A673 (cell line): ENCODE data around the gene BCR. TPM values are rescaled to one million over a fixed set of nuclear protein-coding genes. Genes with fewer than 3 reads are reported as not detected.

Experiments used
- BruUV-seq: library from RNA; stranded (reverse); fragments of 400-500 nt; replicated peaks from 2 replicates; lab custom pipeline; 2021; lab: Mats Ljungman, UMichigan
- CTCF ChIA-PET: fragments of 300-600 bp; sonication (Branson Sonifier 250); formaldehyde crosslinking; loops from one replicate; lab custom pipeline; 2022; ENCODE audit warnings: antibody characterized with exemption; lab: Charles Lee
- POLR2A ChIA-PET: fragments of 300-600 bp; sonication (Branson Sonifier 250); formaldehyde crosslinking; loops from one replicate; lab custom pipeline; 2022; ENCODE audit warnings: antibody characterized with exemption; ENCODE audit not compliant: low non-redundant PET; lab: Charles Lee
- DNase-seq: peaks from one replicate; pipeline ENCODE4 v3.0.0-alpha.2; 2015; ENCODE audit warnings: low spot score
- H3K27ac ChIP-seq: fragments of 200-600 bp; sonication (generic); 2 replicates; pipeline ENCODE4 v1.5.1; 2016; ENCODE audit warnings: mixed run types, low read depth, mild to moderate bottlenecking, mixed read lengths, antibody characterized with exemption, low read length; ENCODE audit not compliant: poor library complexity, severe bottlenecking
- H3K27me3 ChIP-seq: fragments of 200-600 bp; sonication (generic); replicated peaks from 2 replicates; pipeline ENCODE4 v1.6.1; 2017; ENCODE audit warnings: mixed run types, low read depth, mild to moderate bottlenecking, mixed read lengths, antibody characterized with exemption, low read length; ENCODE audit not compliant: insufficient read depth, poor library complexity
- H3K36me3 ChIP-seq: fragments of 200-600 bp; sonication (generic); 2 replicates; pipeline ENCODE4 v1.6.1; 2016; ENCODE audit warnings: mixed run types, mild to moderate bottlenecking, mixed read lengths, antibody characterized with exemption, low read length; ENCODE audit not compliant: insufficient read depth, poor library complexity, severe bottlenecking
- H3K4me1 ChIP-seq: fragments of 200-600 bp; sonication (generic); 2 replicates; pipeline ENCODE4 v1.6.1; 2017; ENCODE audit warnings: mixed run types, mild to moderate bottlenecking, mixed read lengths, antibody characterized with exemption, low read length; ENCODE audit not compliant: insufficient read depth, poor library complexity, severe bottlenecking
- H3K4me3 ChIP-seq: fragments of 200-600 bp; sonication (generic); 2 replicates; pipeline ENCODE4 v1.5.1; 2016; ENCODE audit warnings: low read depth, mixed run types, mild to moderate bottlenecking, mixed read lengths, low read length; ENCODE audit not compliant: poor library complexity, severe bottlenecking
- H3K9me3 ChIP-seq: fragments of 200-600 bp; sonication (generic); 2 replicates; pipeline ENCODE4 v1.6.1; 2016; ENCODE audit warnings: mixed run types, low read depth, mild to moderate bottlenecking, mixed read lengths, antibody characterized with exemption, low read length; ENCODE audit not compliant: poor library complexity, severe bottlenecking
- CTCF ChIP-seq: fragments of 300-800, 200-600 bp; sonication (generic); conservative IDR thresholded peaks from 2 replicates; pipeline ENCODE4 v1.5.1; 2017; ENCODE audit warnings: low read depth, mild to moderate bottlenecking, antibody characterized with exemption, low read length, moderate library complexity, mixed read lengths
- EZH2 ChIP-seq: fragments of 200-600 bp; sonication (generic); IDR thresholded peaks from 2 replicates; pipeline ENCODE4 v1.6.1; 2017; ENCODE audit warnings: borderline replicate concordance, low read depth, mild to moderate bottlenecking, mixed read lengths, antibody characterized with exemption, low read length; ENCODE audit not compliant: poor library complexity, severe bottlenecking
- intact Hi-C: fragments of 100-400 bp; cut with micrococcal nuclease; formaldehyde crosslinking; loops from one replicate; pipeline ENCODE4 v1.10.0; 2022; ENCODE audit not compliant: unreplicated experiment
- total RNA-seq: library from RNA; stranded (reverse); gene quantifications from 2 replicates; pipeline ENCODE4 v1.2.3, GENCODE V29; 2021

The BCR gene
- total RNA-seq, 1 experiment from 2014 or later: 63.1 TPM

GRCh38 chr22:23192133-23192532, 11.8 kb downstream of the BCR start:
- Histone ChIP-seq H3K4me1 (no peaks in the 10 kb centered on the region), H3K27ac (peak overlapping the region; percentile 54), H3K27me3 (no peaks in the 10 kb centered on the region), H3K4me3 (no peak overlapping the region), H3K9me3 (no peaks in the 10 kb centered on the region), H3K36me3 (no peaks in the 10 kb centered on the region)
- CTCF ChIA-PET: no interaction called here
- BruUV-seq: no TSS peak
- no peak for DNase-seq
- intact Hi-C loops: no loop called here
- TF ChIP-seq EZH2 (no peak), CTCF (no peak)
- POLR2A ChIA-PET: no interaction called here

- no peak overlapping the region for H3K4me3 ChIP-seq
- DNase-seq: no peak
- H3K27ac ChIP-seq: no peak overlapping the region
- H3K27me3 ChIP-seq: no peaks in the 10 kb centered on the region
- no peaks in the 10 kb centered on the region for H3K4me1 ChIP-seq
- H3K9me3 ChIP-seq: no peaks in the 10 kb centered on the region
- POLR2A ChIA-PET: no interaction called here
- H3K36me3 ChIP-seq: no peaks in the 10 kb centered on the region
- BruUV-seq: no TSS peak
- intact Hi-C loops: no loop called here
- TF ChIP-seq EZH2: no peak
- TF ChIP-seq CTCF: no peak
- CTCF ChIA-PET: no interaction called here
Measured at GRCh38 chr22:23192558-23192957, 12.2 kb downstream of the BCR start.

GRCh38 chr22:23193196-23193827, 13.0 kb downstream of the BCR start:
- intact Hi-C loops: no loop called here
- BruUV-seq: no TSS peak
- Histone ChIP-seq H3K9me3 (no peaks in the 10 kb centered on the region), H3K4me3 (no peak overlapping the region), H3K36me3 (no peaks in the 10 kb centered on the region), H3K4me1 (no peaks in the 10 kb centered on the region), H3K27ac (no peak overlapping the region), H3K27me3 (no peaks in the 10 kb centered on the region)
- ChIA-PET CTCF (no interaction called here), POLR2A (interaction anchor here (0.5 kb wide), 1 partner anchor 30 kb away, joined by 10 read pairs; no protein-coding TSS in a partner anchor)
- DNase-seq: no peak
- TF ChIP-seq EZH2: no peak
- no peak for TF ChIP-seq CTCF
